HepG2 (cell line): Measurements from ENCODE around the gene ARMCX2. TPM values are rescaled to one million over a fixed set of nuclear protein-coding genes. Genes with fewer than 3 reads are reported as not detected.

ENCODE experiments used
- ATAC-seq: fragments of 200-7000 bp; cut with Tn5 transposase; 3 replicates; pipeline ENCODE4 v1.9.1; 2020; ENCODE audit warnings: mild to moderate bottlenecking, moderate library complexity
- BruUV-seq: library from RNA; stranded (reverse); fragments of 400-500 nt; replicated peaks from 2 replicates; lab custom pipeline; 2021; lab: Mats Ljungman, UMichigan
- CTCF ChIA-PET: fragments of 300-600 bp; formaldehyde crosslinking; extraction: SDS; loops from one replicate; lab custom pipeline; 2021; ENCODE audit warnings: low total read pairs, inconsistent platforms, low intra/inter-chr PET ratio; lab: Yijun Ruan, JAX
- POLR2A ChIA-PET: fragments of 350-600 bp; sonication (Branson Sonifier 250); formaldehyde crosslinking; loops from one replicate; lab custom pipeline; 2020; ENCODE audit warnings: antibody characterized with exemption, inconsistent platforms; lab: Yijun Ruan, JAX
- DNase-seq: peaks from one replicate; pipeline ENCODE4 v3.0.0-alpha.2; 2015; ENCODE audit warnings: low spot score
- FAIRE-seq: peaks from 3 replicates; lab custom pipeline; 2011; peaks lifted over from hg19 to GRCh38; lab: Jason Lieb, UNC
- H2AFZ ChIP-seq: one replicate; pipeline ENCODE4 v1.6.1; 2011; ENCODE audit warnings: low read length, inconsistent platforms
- H3K27ac ChIP-seq: fragments of 300-600 bp; 3 replicates; pipeline ENCODE4 v1.8.0; 2011; ENCODE audit warnings: mixed run types, mild to moderate bottlenecking, mixed read lengths, low read length, inconsistent platforms; ENCODE audit not compliant: insufficient read depth; ENCODE audit errors: extremely low read length
- H3K27me3 ChIP-seq, 2 experiments: fragments of 200-600 bp in 1 of 2; 2 replicates in 1 of 2; 3 replicates in 1 of 2; pipeline versions ENCODE4 v1.6.0 to v1.8.0; 2011; ENCODE audit warnings: low read length in 2 of 2, mild to moderate bottlenecking in 2 of 2, moderate library complexity in 2 of 2, inconsistent platforms in 1 of 2; ENCODE audit not compliant: insufficient read depth in 2 of 2, control insufficient read depth in 1 of 2
- H3K36me3 ChIP-seq, 2 experiments: fragments of 200-600 bp in 1 of 2; replicated peaks in 1 of 2; 2 replicates in 1 of 2; 3 replicates in 1 of 2; pipeline versions ENCODE4 v1.5.1 to v1.8.0; 2011; ENCODE audit warnings: low read length in 2 of 2, inconsistent platforms in 1 of 2; ENCODE audit not compliant: insufficient read depth in 2 of 2, control insufficient read depth in 1 of 2
- H3K4me1 ChIP-seq: 2 replicates; pipeline ENCODE4 v1.5.1; 2012; ENCODE audit warnings: low read length, inconsistent platforms; ENCODE audit not compliant: insufficient read depth
- H3K4me2 ChIP-seq: 2 replicates; pipeline ENCODE4 v1.6.0; 2011; ENCODE audit warnings: low read depth, low read length, inconsistent platforms
- H3K4me3 ChIP-seq, 3 experiments: fragments of 200-600 bp in 1 of 3; sonication (generic), shearing (Covaris generic) in 1 of 3; replicated peaks in 1 of 3; 2 replicates each; pipeline ENCODE4 v1.5.1; 2011 to 2016; ENCODE audit warnings: low read length in 3 of 3, inconsistent platforms in 2 of 3, low read depth in 2 of 3, mild to moderate bottlenecking in 2 of 3, control low read depth in 1 of 3, mixed read lengths in 1 of 3; ENCODE audit not compliant: insufficient read depth in 1 of 3
- H3K79me2 ChIP-seq: one replicate; pipeline ENCODE4 v1.6.1; 2011; ENCODE audit warnings: low read length, inconsistent platforms; ENCODE audit not compliant: insufficient read depth
- H3K9ac ChIP-seq: 2 replicates; pipeline ENCODE4 v1.6.0; 2011; ENCODE audit warnings: mild to moderate bottlenecking, low read depth, low read length, inconsistent platforms; ENCODE audit not compliant: insufficient read depth
- H3K9me3 ChIP-seq: 2 replicates; pipeline ENCODE4 v1.5.1; 2012; ENCODE audit warnings: mild to moderate bottlenecking, low read length
- H4K20me1 ChIP-seq: 2 replicates; pipeline ENCODE4 v1.6.0; 2011; ENCODE audit warnings: inconsistent platforms, mild to moderate bottlenecking, low read length, moderate library complexity; ENCODE audit not compliant: insufficient read depth
- ADNP ChIP-seq: sonication (generic); formaldehyde crosslinking; IDR thresholded peaks from 2 replicates; pipeline ENCODE4 v1.4.0; 2020; ENCODE audit warnings: missing genetic modification reagents
- ARID5B ChIP-seq: IDR thresholded peaks from 2 replicates; pipeline ENCODE4 v1.4.0; 2020; ENCODE audit warnings: mild to moderate bottlenecking, missing genetic modification reagents
- ELF3 ChIP-seq: IDR thresholded peaks from 2 replicates; pipeline ENCODE4 v1.6.1; 2016; ENCODE audit warnings: missing genetic modification reagents, missing compliant biosample characterization
- HINFP ChIP-seq: sonication (generic); formaldehyde crosslinking; IDR thresholded peaks from 2 replicates; pipeline ENCODE4 v1.4.0; 2020; ENCODE audit warnings: low read depth, mild to moderate bottlenecking, missing genetic modification reagents
- MAX ChIP-seq: IDR thresholded peaks from 2 replicates; pipeline ENCODE4 v1.6.1; 2012; ENCODE audit warnings: inconsistent platforms
- MLLT10 ChIP-seq: sonication (generic); formaldehyde crosslinking; IDR thresholded peaks from 2 replicates; pipeline ENCODE4 v1.4.0; 2020; ENCODE audit warnings: missing genetic modification reagents
- NFE2L1 ChIP-seq: sonication (generic); formaldehyde crosslinking; IDR thresholded peaks from 2 replicates; pipeline ENCODE4 v1.4.0; 2020; ENCODE audit warnings: missing genetic modification reagents, mild to moderate bottlenecking, borderline replicate concordance
- RELA ChIP-seq: sonication (generic); formaldehyde crosslinking; IDR thresholded peaks from 2 replicates; pipeline ENCODE4 v1.4.0; 2020; ENCODE audit warnings: missing genetic modification reagents
- TCF7 ChIP-seq: sonication (generic); IDR thresholded peaks from 2 replicates; pipeline ENCODE4 v1.6.1; 2016; ENCODE audit warnings: antibody characterized with exemption, low read depth
- USF2 ChIP-seq, 2 experiments: sonication (generic) in 1 of 2; formaldehyde crosslinking in 1 of 2; IDR thresholded peaks; 2 replicates each; pipeline versions ENCODE4 v1.5.1 to v1.6.1; 2011 to 2020; ENCODE audit warnings: borderline replicate concordance in 1 of 2, low read depth in 1 of 2, low read length in 1 of 2, mild to moderate bottlenecking in 1 of 2, missing genetic modification reagents in 1 of 2, moderate library complexity in 1 of 2
- ZKSCAN8 ChIP-seq: IDR thresholded peaks from 2 replicates; pipeline ENCODE4 v1.6.1; 2016; ENCODE audit warnings: borderline replicate concordance, missing genetic modification reagents, missing compliant biosample characterization
- ZMYM2 ChIP-seq: sonication (generic); formaldehyde crosslinking; IDR thresholded peaks from 2 replicates; pipeline ENCODE4 v1.8.0; 2022; ENCODE audit warnings: mild to moderate bottlenecking, missing genetic modification reagents
- ZNF121 ChIP-seq: sonication (generic); formaldehyde crosslinking; IDR thresholded peaks from 2 replicates; pipeline ENCODE4 v1.5.0; 2020; ENCODE audit warnings: mild to moderate bottlenecking, missing genetic modification reagents
- ZNF331 ChIP-seq: sonication (generic); formaldehyde crosslinking; IDR thresholded peaks from 2 replicates; pipeline ENCODE4 v1.4.0; 2020; ENCODE audit warnings: missing genetic modification reagents
- ZNF451 ChIP-seq: sonication (generic); formaldehyde crosslinking; IDR thresholded peaks from 2 replicates; pipeline ENCODE4 v1.5.0; 2020; ENCODE audit warnings: mild to moderate bottlenecking, missing genetic modification reagents
- ZUFSP ChIP-seq: sonication (generic); formaldehyde crosslinking; IDR thresholded peaks from 2 replicates; pipeline ENCODE4 v1.9.0; 2021; ENCODE audit warnings: missing genetic modification reagents, mild to moderate bottlenecking, borderline replicate concordance
- WGBS: methylation state at CpG from one replicate; pipeline ENCODE4 v1.1.6; 2017; ENCODE audit warnings: low lambda C conversion rate; 5-methylcytosine and 5-hydroxymethylcytosine counted together
- in situ Hi-C: cut with HindIII; loops from 2 replicates; pipeline ENCODE4 v1.10.0; 2017; ENCODE audit warnings: low pct_unique_long_range_greater_than_20kb; ENCODE audit not compliant: extremely low pct_ligation_motif_present
- intact Hi-C: fragments of 100-400 bp; cut with micrococcal nuclease; formaldehyde crosslinking; loops from one replicate; pipeline ENCODE4 v1.10.0; 2022; ENCODE audit not compliant: unreplicated experiment
- polyA plus RNA-seq, 8 experiments: library from polyadenylated mRNA; depleted of rRNA in 3 of 8; stranded (reverse) in 7 of 8; unstranded in 1 of 8; fragments of >200 nt; fragmentation: Illumina TruSeq in 4 of 8; extraction: Trizol in 4 of 8; gene quantifications; 2 replicates each; pipeline versions ENCODE4 v1.2.1 to v1.2.3, GENCODE V29; 2011 to 2016; ENCODE audit warnings: low read depth in 4 of 8, missing spikeins in 1 of 8, mixed read lengths in 1 of 8; ENCODE audit not compliant: insufficient read depth in 1 of 8
- total RNA-seq, 5 experiments: library from RNA; depleted of rRNA; stranded (reverse); fragments of >200 nt; fragmentation: Illumina TruSeq; extraction: Trizol; gene quantifications; 2 replicates each; pipeline ENCODE4 v1.2.3, GENCODE V29; 2016; ENCODE audit warnings: low read depth in 1 of 5

Gene ARMCX2
- total and polyA plus RNA-seq, 2 of the 13 experiments (the other 11 are each of a cell fraction or from before 2014, with no cell fraction given) = not detected

GRCh38 chrX:101655534-101655933, 4.1 kb downstream of the ARMCX2 start:
- Histone ChIP-seq H3K79me2 (no peaks in the 10 kb centered on the region), H2AFZ (no peak overlapping the region), H3K9me3 (no peaks in the 10 kb centered on the region), H3K27me3 (no peaks in the 10 kb centered on the region), H3K4me3 (no peak overlapping the region), H3K9ac (no peak overlapping the region), H4K20me1 (no peaks in the 10 kb centered on the region), H3K4me2 (no peak overlapping the region), H3K4me1 (no peaks in the 10 kb centered on the region), H3K36me3 (no peaks in the 10 kb centered on the region), H3K27ac (no peak overlapping the region)
- in situ Hi-C loops (no loop called here), intact Hi-C loops (no loop called here)
- ATAC-seq = no peak
- DNase-seq = no peak
- 0% methylated on average over 3 of the region's 3 CpGs for WGBS
- POLR2A ChIA-PET = no interaction called here
- FAIRE-seq = no peak
- no TSS peak for BruUV-seq
- CTCF ChIA-PET = no interaction called here
- TF ChIP-seq ZNF451 (CRISPR knock-in tag) (no peak), ZNF331 (CRISPR knock-in tag) (no peak), ARID5B (CRISPR knock-in tag) (no peak), MLLT10 (CRISPR knock-in tag) (no peak), ZKSCAN8 (CRISPR knock-in tag) (no peak), ADNP (CRISPR knock-in tag) (no peak), NFE2L1 (no peak), ELF3 (CRISPR knock-in tag) (no peak), ZNF121 (CRISPR knock-in tag) (no peak), USF2 (IDR thresholded peaks at IDR 0.05; ENCODE audit: low read depth, low read length) (no peak), USF2 (CRISPR knock-in tag; IDR thresholded peaks at IDR 0.05; ENCODE audit: borderline replicate concordance) (no peak), ZUFSP (CRISPR knock-in tag) (no peak), MAX (no peak), TCF7 (no peak), HINFP (no peak), RELA (CRISPR knock-in tag) (no peak), ZMYM2 (CRISPR knock-in tag) (no peak)
